K562 (cell line): ENCODE measurements around the gene FGF14. TPM values are rescaled to one million over a fixed set of nuclear protein-coding genes. Genes with fewer than 3 reads are reported as not detected.

Experiments used
- ATAC-seq: fragments of 200-7000 bp; cut with Tn5 transposase; 3 replicates; pipeline ENCODE4 v1.9.1; 2020; ENCODE audit warnings: moderate library complexity
- BruUV-seq: library from RNA; stranded (reverse); fragments of 400-500 nt; replicated peaks from 2 replicates; lab custom pipeline; 2021; lab: Mats Ljungman, UMichigan
- CTCF ChIA-PET: fragments of 300-600 bp; formaldehyde crosslinking; extraction: SDS; loops from one replicate; lab custom pipeline; 2021; ENCODE audit warnings: low intra/inter-chr PET ratio; lab: Yijun Ruan, JAX
- POLR2A ChIA-PET: fragments of 300-600, 350-650 bp; sonication (Branson Sonifier 250); formaldehyde crosslinking; extraction: SDS; loops from one replicate; lab custom pipeline; 2021; ENCODE audit warnings: antibody characterized with exemption, inconsistent platforms; lab: Yijun Ruan, JAX
- DNase-seq, 4 experiments: peaks; one replicate each; pipeline versions ENCODE4 v3.0.0 to v3.0.0-alpha.2; 2011 to 2018; ENCODE audit warnings: low spot score in 3 of 4, mixed read lengths in 3 of 4; ENCODE audit errors: extremely low read depth in 1 of 4
- FAIRE-seq: peaks from 2 replicates; lab custom pipeline; 2011; peaks lifted over from hg19 to GRCh38; lab: Jason Lieb, UNC
- H2AFZ ChIP-seq: 2 replicates; pipeline ENCODE4 v1.6.0; 2011; ENCODE audit warnings: low read depth, low read length, control low read depth, inconsistent platforms
- H3K27ac ChIP-seq: fragments of 200-600 bp; 3 replicates; pipeline ENCODE4 v1.8.0; 2011; ENCODE audit warnings: low read depth, mild to moderate bottlenecking, control low read depth, inconsistent platforms, low read length, moderate library complexity, mixed read lengths; ENCODE audit errors: extremely low read depth
- H3K27me3 ChIP-seq, 2 experiments: fragments of 300-600 bp in 1 of 2; 2 replicates in 1 of 2; 3 replicates in 1 of 2; pipeline versions ENCODE4 v1.6.0 to v1.8.0; 2011; ENCODE audit warnings: inconsistent platforms in 2 of 2, low read length in 2 of 2, mild to moderate bottlenecking in 1 of 2, mixed read lengths in 1 of 2, moderate library complexity in 1 of 2; ENCODE audit not compliant: control insufficient read depth in 2 of 2, insufficient read depth in 2 of 2
- H3K36me3 ChIP-seq: fragments of 300-600 bp; 3 replicates; pipeline ENCODE4 v1.8.0; 2011; ENCODE audit warnings: mild to moderate bottlenecking, low read length, inconsistent platforms; ENCODE audit not compliant: control insufficient read depth, insufficient read depth
- H3K4me1 ChIP-seq, 2 experiments: fragments of 200-600 bp in 1 of 2; replicated peaks in 1 of 2; 2 replicates in 1 of 2; 3 replicates in 1 of 2; pipeline versions ENCODE4 v1.5.1 to v1.8.0; 2011; ENCODE audit warnings: inconsistent platforms in 2 of 2, low read length in 2 of 2, mild to moderate bottlenecking in 1 of 2, mixed read lengths in 1 of 2, moderate library complexity in 1 of 2; ENCODE audit not compliant: control insufficient read depth in 2 of 2, insufficient read depth in 2 of 2
- H3K4me2 ChIP-seq: 2 replicates; pipeline ENCODE4 v1.6.1; 2011; ENCODE audit warnings: low read length, control low read depth, inconsistent platforms, mixed read lengths; ENCODE audit not compliant: insufficient read depth
- H3K4me3 ChIP-seq: fragments of 200-600 bp; sonication (generic), shearing (Covaris generic); 2 replicates; pipeline ENCODE4 v1.5.1; 2016; ENCODE audit warnings: control low read depth, inconsistent platforms
- H3K79me2 ChIP-seq: fragments of 200-600 bp; 3 replicates; pipeline ENCODE4 v1.8.0; 2011; ENCODE audit warnings: low read length, inconsistent platforms; ENCODE audit not compliant: control insufficient read depth, insufficient read depth
- H3K9ac ChIP-seq, 2 experiments: 2 replicates each; pipeline versions ENCODE4 v1.6.0 to v1.6.1; 2011; ENCODE audit warnings: low read depth in 2 of 2, low read length in 2 of 2, control low read depth in 1 of 2, inconsistent platforms in 1 of 2, mild to moderate bottlenecking in 1 of 2, mixed read lengths in 1 of 2; ENCODE audit not compliant: insufficient read depth in 1 of 2
- H3K9me1 ChIP-seq: one replicate; pipeline ENCODE4 v1.6.0; 2011; ENCODE audit warnings: inconsistent platforms, mild to moderate bottlenecking, low read length, moderate library complexity; ENCODE audit not compliant: control insufficient read depth, insufficient read depth
- H3K9me3 ChIP-seq: replicated peaks from 2 replicates; pipeline ENCODE4 v1.5.1; 2011; ENCODE audit warnings: low read depth, low read length, inconsistent platforms; ENCODE audit not compliant: control insufficient read depth, insufficient read depth
- H4K20me1 ChIP-seq: replicated peaks from 2 replicates; pipeline ENCODE4 v1.6.1; 2011; ENCODE audit warnings: low read length, inconsistent platforms, mixed read lengths; ENCODE audit not compliant: control insufficient read depth, insufficient read depth
- GATA2 ChIP-seq: sonication (generic); formaldehyde crosslinking; IDR thresholded peaks from 2 replicates; pipeline ENCODE4 v1.4.0; 2020; ENCODE audit warnings: mild to moderate bottlenecking, missing genetic modification reagents
- JUN ChIP-seq, 2 experiments: sonication (generic) in 1 of 2; formaldehyde crosslinking in 1 of 2; IDR thresholded peaks; 2 replicates each; pipeline versions ENCODE4 v1.6.1 to v1.8.0; 2012 to 2022; ENCODE audit warnings: borderline replicate concordance in 2 of 2, mild to moderate bottlenecking in 2 of 2, improper control_type of control experiment in 1 of 2, low read depth in 1 of 2, low read length in 1 of 2, missing genetic modification reagents in 1 of 2
- YY1 ChIP-seq, 3 experiments: IDR thresholded peaks; 2 replicates each; pipeline ENCODE4 v1.6.1; 2011; ENCODE audit warnings: low read length in 2 of 3, mild to moderate bottlenecking in 2 of 3, moderate library complexity in 2 of 3, borderline replicate concordance in 1 of 3, control low read depth in 1 of 3, low read depth in 1 of 3; ENCODE audit not compliant: insufficient read depth in 3 of 3, insufficient replicate concordance in 2 of 3, control insufficient read depth in 1 of 3, insufficient read length in 1 of 3; ENCODE audit errors: extremely low read depth in 1 of 3
- ZFP36 ChIP-seq: fragments of 150-350 bp; IDR thresholded peaks from 2 replicates; pipeline ENCODE4 v1.6.1; 2018; ENCODE audit warnings: low read length, low read depth; ENCODE audit not compliant: partially characterized antibody
- WGBS: fragments of 100-300 bp; shearing (Covaris generic); methylation state at CpG from one replicate; pipeline ENCODE4 v1.1.6; 2016; ENCODE audit warnings: low coverage, mixed read lengths; ENCODE audit not compliant: insufficient coverage; ENCODE audit errors: missing lambda C conversion rate; 5-methylcytosine and 5-hydroxymethylcytosine counted together
- in situ Hi-C: fragments of 300-500 bp; cut with MboI; formaldehyde crosslinking; loops from 4 replicates; pipeline ENCODE4 v1.15.0; 2018; ENCODE audit warnings: inconsistent platforms, mixed read lengths
- intact Hi-C: fragments of 100-400 bp; cut with micrococcal nuclease; formaldehyde crosslinking; loops from 2 replicates; pipeline ENCODE4 v1.14.2; 2022
- polyA plus RNA-seq, 8 experiments: library from polyadenylated mRNA; depleted of rRNA in 4 of 8; stranded (reverse) in 5 of 8; unstranded in 3 of 8; fragments of >200 nt; fragmentation: Nextera tagmentation in 2 of 8; fragmentation: Illumina TruSeq in 1 of 8; extraction: Ambion mirVana in 2 of 8; extraction: Trizol in 1 of 8; gene quantifications; 2 replicates each; pipeline versions ENCODE4 v1.2.1 to v1.2.3, GENCODE V29; 2011 to 2014; ENCODE audit warnings: inconsistent platforms in 1 of 8, missing spikeins in 1 of 8
- total RNA-seq, 7 experiments: library from RNA; depleted of rRNA in 6 of 7; stranded (reverse); fragments of >200 nt in 6 of 7; fragmentation: Illumina TruSeq in 2 of 7; extraction: Trizol in 2 of 7; gene quantifications; 2 replicates each; pipeline versions ENCODE4 v1.2.1 to v1.2.3, GENCODE V29; 2011 to 2021; ENCODE audit warnings: low replicate concordance in 1 of 7
- TF ChIP-seq, protein P1 (sequence below): IDR thresholded peaks from 2 replicates; pipeline ENCODE4 v1.6.1; 2012; ENCODE audit warnings: low read depth, low read length, improper control_type of control experiment, borderline replicate concordance
- TF ChIP-seq, protein P2 (sequence below): fragments of 450-650 bp; IDR thresholded peaks from 2 replicates; pipeline ENCODE4 v1.6.1; 2016; ENCODE audit warnings: low read depth, mild to moderate bottlenecking, moderate library complexity

The FGF14 gene
- total and polyA plus RNA-seq, 9 of the 15 experiments (the other 6 are each of a cell fraction or from before 2014, with no cell fraction given) = not detected

- BruUV-seq = no TSS peak
- no peaks in the 10 kb centered on the region for H4K20me1 ChIP-seq
- H3K27ac ChIP-seq = no peak overlapping the region
- no peaks in the 10 kb centered on the region for H3K9me3 ChIP-seq
- ATAC-seq (no peak), DNase-seq (no peak), FAIRE-seq (no peak)
- ChIA-PET CTCF (no interaction called here), POLR2A (no interaction called here)
- no peak overlapping the region for H2AFZ ChIP-seq
- intact Hi-C loops = no loop called here
- H3K4me2 ChIP-seq = no peak overlapping the region
- H3K36me3 ChIP-seq = no peaks in the 10 kb centered on the region
- no peaks in the 10 kb centered on the region for H3K27me3 ChIP-seq
- no peak for TF ChIP-seq YY1 (IDR thresholded peaks at IDR 0.05; ENCODE audit: borderline replicate concordance in 1 of 3, control insufficient read depth in 1 of 3, extremely low read depth in 1 of 3, insufficient read depth in 3 of 3, insufficient read length in 1 of 3, insufficient replicate concordance in 2 of 3, low read depth in 1 of 3, low read length in 2 of 3)
- no peaks in the 10 kb centered on the region for H3K9me1 ChIP-seq
- 0% methylated on average over 2 of the region's 2 CpGs for WGBS
- in situ Hi-C loops = no loop called here
- no peak overlapping the region for H3K9ac ChIP-seq
- no peak overlapping the region for H3K4me3 ChIP-seq
- no peaks in the 10 kb centered on the region for H3K4me1 ChIP-seq
- no peaks in the 10 kb centered on the region for H3K79me2 ChIP-seq
Observed at GRCh38 chr13:101986316-101986715, 415.5 kb downstream of the FGF14 start.

- no peak for DNase-seq
- TF ChIP-seq, protein P1, sequence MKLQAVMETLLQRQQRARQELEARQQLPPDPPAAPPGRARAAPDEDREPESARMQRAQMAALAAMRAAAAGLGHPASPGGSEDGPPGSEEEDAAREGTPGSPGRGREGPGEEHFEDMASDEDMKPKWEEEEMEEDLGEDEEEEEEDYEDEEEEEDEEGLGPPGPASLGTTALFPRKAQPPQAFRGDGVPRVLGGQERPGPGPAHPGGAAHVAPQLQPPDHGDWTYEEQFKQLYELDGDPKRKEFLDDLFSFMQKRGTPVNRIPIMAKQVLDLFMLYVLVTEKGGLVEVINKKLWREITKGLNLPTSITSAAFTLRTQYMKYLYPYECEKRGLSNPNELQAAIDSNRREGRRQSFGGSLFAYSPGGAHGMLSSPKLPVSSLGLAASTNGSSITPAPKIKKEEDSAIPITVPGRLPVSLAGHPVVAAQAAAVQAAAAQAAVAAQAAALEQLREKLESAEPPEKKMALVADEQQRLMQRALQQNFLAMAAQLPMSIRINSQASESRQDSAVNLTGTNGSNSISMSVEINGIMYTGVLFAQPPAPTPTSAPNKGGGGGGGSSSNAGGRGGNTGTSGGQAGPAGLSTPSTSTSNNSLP = no peak
- TF ChIP-seq, protein P2, sequence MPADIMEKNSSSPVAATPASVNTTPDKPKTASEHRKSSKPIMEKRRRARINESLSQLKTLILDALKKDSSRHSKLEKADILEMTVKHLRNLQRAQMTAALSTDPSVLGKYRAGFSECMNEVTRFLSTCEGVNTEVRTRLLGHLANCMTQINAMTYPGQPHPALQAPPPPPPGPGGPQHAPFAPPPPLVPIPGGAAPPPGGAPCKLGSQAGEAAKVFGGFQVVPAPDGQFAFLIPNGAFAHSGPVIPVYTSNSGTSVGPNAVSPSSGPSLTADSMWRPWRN = no peak
- TF ChIP-seq GATA2 (CRISPR knock-in tag) = no peak
- TF ChIP-seq JUN (IDR thresholded peaks at IDR 0.05; ENCODE audit: borderline replicate concordance, low read depth, low read length) = no peak
- TF ChIP-seq JUN (CRISPR knock-in tag; IDR thresholded peaks at IDR 0.05; ENCODE audit: borderline replicate concordance) = no peak
- TF ChIP-seq ZFP36 = no peak
- H3K9ac ChIP-seq = no peak overlapping the region
- no peaks in the 10 kb centered on the region for H3K9me3 ChIP-seq
- 0% methylated on average over 3 of the region's 3 CpGs for WGBS
- H2AFZ ChIP-seq = no peak overlapping the region
- H3K4me1 ChIP-seq = no peaks in the 10 kb centered on the region
- intact Hi-C loops (no loop called here), in situ Hi-C loops (no loop called here)
- no peak for ATAC-seq
- H3K27me3 ChIP-seq = no peaks in the 10 kb centered on the region
- H4K20me1 ChIP-seq = no peaks in the 10 kb centered on the region
- no peaks in the 10 kb centered on the region for H3K9me1 ChIP-seq
- no TSS peak for BruUV-seq
- no peak overlapping the region for H3K4me3 ChIP-seq
- no peak overlapping the region for H3K4me2 ChIP-seq
- no peak for FAIRE-seq
- H3K27ac ChIP-seq = no peak overlapping the region
- no peaks in the 10 kb centered on the region for H3K36me3 ChIP-seq
- no peaks in the 10 kb centered on the region for H3K79me2 ChIP-seq
- POLR2A ChIA-PET = no interaction called here
- CTCF ChIA-PET = no interaction called here
Observed at GRCh38 chr13:101985321-101985720, 416.5 kb downstream of the FGF14 start.
